K562 (cell line): Measurements from ENCODE around the gene FARP1. TPM values are rescaled to one million over a fixed set of nuclear protein-coding genes. Genes with fewer than 3 reads are reported as not detected.

Experiments
- ATAC-seq: fragments of 200-7000 bp; cut with Tn5 transposase; 3 replicates; pipeline ENCODE4 v1.9.1; 2020; ENCODE audit warnings: moderate library complexity
- BruUV-seq: library from RNA; stranded (reverse); fragments of 400-500 nt; replicated peaks from 2 replicates; lab custom pipeline; 2021; lab: Mats Ljungman, UMichigan
- CTCF ChIA-PET: fragments of 300-600 bp; formaldehyde crosslinking; extraction: SDS; loops from one replicate; lab custom pipeline; 2021; ENCODE audit warnings: low intra/inter-chr PET ratio; lab: Yijun Ruan, JAX
- POLR2A ChIA-PET: fragments of 300-600, 350-650 bp; sonication (Branson Sonifier 250); formaldehyde crosslinking; extraction: SDS; loops from one replicate; lab custom pipeline; 2021; ENCODE audit warnings: antibody characterized with exemption, inconsistent platforms; lab: Yijun Ruan, JAX
- DNase-seq, 4 experiments: peaks; one replicate each; pipeline versions ENCODE4 v3.0.0 to v3.0.0-alpha.2; 2011 to 2018; ENCODE audit warnings: low spot score in 3 of 4, mixed read lengths in 3 of 4; ENCODE audit errors: extremely low read depth in 1 of 4
- FAIRE-seq: peaks from 2 replicates; lab custom pipeline; 2011; peaks lifted over from hg19 to GRCh38; lab: Jason Lieb, UNC
- H2AFZ ChIP-seq: 2 replicates; pipeline ENCODE4 v1.6.0; 2011; ENCODE audit warnings: low read depth, low read length, control low read depth, inconsistent platforms
- H3K27ac ChIP-seq: fragments of 200-600 bp; 3 replicates; pipeline ENCODE4 v1.8.0; 2011; ENCODE audit warnings: low read depth, mild to moderate bottlenecking, control low read depth, inconsistent platforms, low read length, moderate library complexity, mixed read lengths; ENCODE audit errors: extremely low read depth
- H3K27me3 ChIP-seq, 2 experiments: fragments of 300-600 bp in 1 of 2; 2 replicates in 1 of 2; 3 replicates in 1 of 2; pipeline versions ENCODE4 v1.6.0 to v1.8.0; 2011; ENCODE audit warnings: inconsistent platforms in 2 of 2, low read length in 2 of 2, mild to moderate bottlenecking in 1 of 2, mixed read lengths in 1 of 2, moderate library complexity in 1 of 2; ENCODE audit not compliant: control insufficient read depth in 2 of 2, insufficient read depth in 2 of 2
- H3K36me3 ChIP-seq: fragments of 300-600 bp; 3 replicates; pipeline ENCODE4 v1.8.0; 2011; ENCODE audit warnings: mild to moderate bottlenecking, low read length, inconsistent platforms; ENCODE audit not compliant: control insufficient read depth, insufficient read depth
- H3K4me1 ChIP-seq, 2 experiments: fragments of 200-600 bp in 1 of 2; replicated peaks in 1 of 2; 2 replicates in 1 of 2; 3 replicates in 1 of 2; pipeline versions ENCODE4 v1.5.1 to v1.8.0; 2011; ENCODE audit warnings: inconsistent platforms in 2 of 2, low read length in 2 of 2, mild to moderate bottlenecking in 1 of 2, mixed read lengths in 1 of 2, moderate library complexity in 1 of 2; ENCODE audit not compliant: control insufficient read depth in 2 of 2, insufficient read depth in 2 of 2
- H3K4me2 ChIP-seq: 2 replicates; pipeline ENCODE4 v1.6.1; 2011; ENCODE audit warnings: low read length, control low read depth, inconsistent platforms, mixed read lengths; ENCODE audit not compliant: insufficient read depth
- H3K4me3 ChIP-seq: fragments of 200-600 bp; sonication (generic), shearing (Covaris generic); 2 replicates; pipeline ENCODE4 v1.5.1; 2016; ENCODE audit warnings: control low read depth, inconsistent platforms
- H3K79me2 ChIP-seq: fragments of 200-600 bp; 3 replicates; pipeline ENCODE4 v1.8.0; 2011; ENCODE audit warnings: low read length, inconsistent platforms; ENCODE audit not compliant: control insufficient read depth, insufficient read depth
- H3K9ac ChIP-seq, 2 experiments: 2 replicates each; pipeline versions ENCODE4 v1.6.0 to v1.6.1; 2011; ENCODE audit warnings: low read depth in 2 of 2, low read length in 2 of 2, control low read depth in 1 of 2, inconsistent platforms in 1 of 2, mild to moderate bottlenecking in 1 of 2, mixed read lengths in 1 of 2; ENCODE audit not compliant: insufficient read depth in 1 of 2
- H3K9me1 ChIP-seq: one replicate; pipeline ENCODE4 v1.6.0; 2011; ENCODE audit warnings: inconsistent platforms, mild to moderate bottlenecking, low read length, moderate library complexity; ENCODE audit not compliant: control insufficient read depth, insufficient read depth
- H3K9me3 ChIP-seq: replicated peaks from 2 replicates; pipeline ENCODE4 v1.5.1; 2011; ENCODE audit warnings: low read depth, low read length, inconsistent platforms; ENCODE audit not compliant: control insufficient read depth, insufficient read depth
- H4K20me1 ChIP-seq: replicated peaks from 2 replicates; pipeline ENCODE4 v1.6.1; 2011; ENCODE audit warnings: low read length, inconsistent platforms, mixed read lengths; ENCODE audit not compliant: control insufficient read depth, insufficient read depth
- BRD9 ChIP-seq: fragments of 450-650 bp; IDR thresholded peaks from 2 replicates; pipeline ENCODE4 v1.6.1; 2018; ENCODE audit warnings: low read depth; ENCODE audit not compliant: partially characterized antibody
- FOXK1 ChIP-seq: sonication (generic); formaldehyde crosslinking; IDR thresholded peaks from 2 replicates; pipeline ENCODE4 v1.8.0; 2022; ENCODE audit warnings: missing genetic modification reagents, mild to moderate bottlenecking, borderline replicate concordance
- LARP7 ChIP-seq: fragments of 450-650 bp; IDR thresholded peaks from 2 replicates; pipeline ENCODE4 v1.6.1; 2016
- MECOM ChIP-seq: fragments of 250-450 bp; sonication (Bioruptor Pico); IDR thresholded peaks from 2 replicates; pipeline ENCODE4 v1.8.0; 2022; ENCODE audit warnings: inconsistent platforms
- POLR2AphosphoS5 ChIP-seq: IDR thresholded peaks from 2 replicates; pipeline ENCODE4 v1.6.1; 2011; ENCODE audit warnings: mild to moderate bottlenecking, low read depth, low read length, moderate library complexity; ENCODE audit not compliant: control insufficient read depth, insufficient read depth
- PRMT5 ChIP-seq: sonication (generic); formaldehyde crosslinking; IDR thresholded peaks from 2 replicates; pipeline ENCODE4 v1.5.0; 2020; ENCODE audit warnings: missing genetic modification reagents
- THRAP3 ChIP-seq: fragments of 450-650 bp; IDR thresholded peaks from 2 replicates; pipeline ENCODE4 v1.6.1; 2016; ENCODE audit warnings: mild to moderate bottlenecking, inconsistent platforms, borderline replicate concordance
- ZBTB49 ChIP-seq: sonication (generic); formaldehyde crosslinking; IDR thresholded peaks from 2 replicates; pipeline ENCODE4 v1.8.0; 2022; ENCODE audit warnings: missing genetic modification reagents, mild to moderate bottlenecking, borderline replicate concordance
- ZFX ChIP-seq: sonication (generic); formaldehyde crosslinking; IDR thresholded peaks from 2 replicates; pipeline ENCODE4 v1.8.0; 2022; ENCODE audit warnings: mild to moderate bottlenecking, missing genetic modification reagents, moderate library complexity
- ZNF165 ChIP-seq: fragments of 250-450 bp; sonication (Bioruptor Pico); IDR thresholded peaks from 2 replicates; pipeline ENCODE4 v1.4.0; 2020; ENCODE audit warnings: borderline replicate concordance
- ZNF830 ChIP-seq: fragments of 250-450 bp; sonication (Bioruptor Pico); IDR thresholded peaks from 2 replicates; pipeline ENCODE4 v1.5.0; 2021; ENCODE audit warnings: mild to moderate bottlenecking
- WGBS: fragments of 100-300 bp; shearing (Covaris generic); methylation state at CpG from one replicate; pipeline ENCODE4 v1.1.6; 2016; ENCODE audit warnings: low coverage, mixed read lengths; ENCODE audit not compliant: insufficient coverage; ENCODE audit errors: missing lambda C conversion rate; 5-methylcytosine and 5-hydroxymethylcytosine counted together
- in situ Hi-C: fragments of 300-500 bp; cut with MboI; formaldehyde crosslinking; loops from 4 replicates; pipeline ENCODE4 v1.15.0; 2018; ENCODE audit warnings: inconsistent platforms, mixed read lengths
- intact Hi-C: fragments of 100-400 bp; cut with micrococcal nuclease; formaldehyde crosslinking; loops from 2 replicates; pipeline ENCODE4 v1.14.2; 2022
- polyA plus RNA-seq, 8 experiments: library from polyadenylated mRNA; depleted of rRNA in 4 of 8; stranded (reverse) in 5 of 8; unstranded in 3 of 8; fragments of >200 nt; fragmentation: Nextera tagmentation in 2 of 8; fragmentation: Illumina TruSeq in 1 of 8; extraction: Ambion mirVana in 2 of 8; extraction: Trizol in 1 of 8; gene quantifications; 2 replicates each; pipeline versions ENCODE4 v1.2.1 to v1.2.3, GENCODE V29; 2011 to 2014; ENCODE audit warnings: inconsistent platforms in 1 of 8, missing spikeins in 1 of 8
- total RNA-seq, 7 experiments: library from RNA; depleted of rRNA in 6 of 7; stranded (reverse); fragments of >200 nt in 6 of 7; fragmentation: Illumina TruSeq in 2 of 7; extraction: Trizol in 2 of 7; gene quantifications; 2 replicates each; pipeline versions ENCODE4 v1.2.1 to v1.2.3, GENCODE V29; 2011 to 2021; ENCODE audit warnings: low replicate concordance in 1 of 7
- TF ChIP-seq, protein P1 (sequence below): fragments of 250-450 bp; sonication (Bioruptor Pico); IDR thresholded peaks from 2 replicates; pipeline ENCODE4 v1.5.0; 2022; ENCODE audit warnings: mild to moderate bottlenecking

FARP1 gene
- total and polyA plus RNA-seq, 9 of the 15 experiments (the other 6 are each of a cell fraction or from before 2014, with no cell fraction given) = 0.03 to 0.29 (median 0.05) TPM; not detected in 3

DNA sequence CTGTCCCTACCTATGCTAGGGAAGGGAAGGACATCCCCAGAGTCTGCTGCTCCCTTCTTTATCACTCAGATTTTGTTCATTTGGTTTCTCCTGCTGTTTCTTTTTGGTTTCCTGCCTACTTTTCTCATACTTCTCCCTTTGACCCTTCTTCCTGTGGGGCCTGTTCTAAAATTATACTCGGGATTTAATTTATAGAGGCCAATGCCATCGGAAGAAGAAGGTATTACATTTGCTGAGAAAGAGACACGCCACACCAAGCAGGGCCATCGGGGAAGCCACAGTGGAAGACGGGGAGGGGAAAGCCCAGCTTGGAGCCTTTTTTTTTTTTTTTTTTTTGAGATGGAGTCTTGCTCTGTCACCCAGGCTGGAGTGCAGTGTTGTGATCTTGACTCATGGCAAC is 46.8 kb upstream of the FARP1 start (continued):
- TF ChIP-seq ZBTB49 = no peak

- H3K4me3 ChIP-seq = no peak overlapping the region
- H3K27ac ChIP-seq = no peak overlapping the region
- no peak overlapping the region for H2AFZ ChIP-seq
- BruUV-seq = no TSS peak
- no peak overlapping the region for H3K4me2 ChIP-seq
- H3K36me3 ChIP-seq = no peaks in the 10 kb centered on the region
- no peaks in the 10 kb centered on the region for H3K79me2 ChIP-seq
- ATAC-seq (no peak), FAIRE-seq (no peak), DNase-seq (no peak)
- H3K27me3 ChIP-seq = peaks cover 0 to 4% of the 10 kb centered on the region in 2 experiments; a peak in 1 of 5 replicates
- H3K9me1 ChIP-seq = no peaks in the 10 kb centered on the region
- in situ Hi-C loops = no loop called here
- H3K4me1 ChIP-seq = no peaks in the 10 kb centered on the region
- intact Hi-C loops = no loop called here
- CTCF ChIA-PET = no interaction called here
- POLR2A ChIA-PET = no interaction called here
- H3K9me3 ChIP-seq = no peaks in the 10 kb centered on the region
- WGBS = 0% methylated on average over 5 of the region's 5 CpGs
- TF ChIP-seq THRAP3 (no peak), POLR2AphosphoS5 (no peak), MECOM (CRISPR knock-in tag) (no peak), ZFX (CRISPR knock-in tag) (no peak), LARP7 (no peak), PRMT5 (CRISPR knock-in tag) (no peak), ZNF165 (no peak), BRD9 (no peak), FOXK1 (CRISPR knock-in tag) (no peak), ZNF830 (CRISPR knock-in tag) (no peak)
- TF ChIP-seq, protein P1, sequence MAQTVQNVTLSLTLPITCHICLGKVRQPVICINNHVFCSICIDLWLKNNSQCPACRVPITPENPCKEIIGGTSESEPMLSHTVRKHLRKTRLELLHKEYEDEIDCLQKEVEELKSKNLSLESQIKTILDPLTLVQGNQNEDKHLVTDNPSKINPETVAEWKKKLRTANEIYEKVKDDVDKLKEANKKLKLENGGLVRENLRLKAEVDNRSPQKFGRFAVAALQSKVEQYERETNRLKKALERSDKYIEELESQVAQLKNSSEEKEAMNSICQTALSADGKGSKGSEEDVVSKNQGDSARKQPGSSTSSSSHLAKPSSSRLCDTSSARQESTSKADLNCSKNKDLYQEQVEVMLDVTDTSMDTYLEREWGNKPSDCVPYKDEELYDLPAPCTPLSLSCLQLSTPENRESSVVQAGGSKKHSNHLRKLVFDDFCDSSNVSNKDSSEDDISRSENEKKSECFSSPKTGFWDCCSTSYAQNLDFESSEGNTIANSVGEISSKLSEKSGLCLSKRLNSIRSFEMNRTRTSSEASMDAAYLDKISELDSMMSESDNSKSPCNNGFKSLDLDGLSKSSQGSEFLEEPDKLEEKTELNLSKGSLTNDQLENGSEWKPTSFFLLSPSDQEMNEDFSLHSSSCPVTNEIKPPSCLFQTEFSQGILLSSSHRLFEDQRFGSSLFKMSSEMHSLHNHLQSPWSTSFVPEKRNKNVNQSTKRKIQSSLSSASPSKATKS (CRISPR knock-in tag) = no peak
- H4K20me1 ChIP-seq = no peaks in the 10 kb centered on the region
- H3K9ac ChIP-seq = no peak overlapping the region
Observed at GRCh38 chr13:98097749-98098148, 45.1 kb upstream of the FARP1 start.
